NB4 (cell line): Measurements from ENCODE around the gene CHCHD6.

Experiments
- CTCF ChIP-seq: IDR thresholded peaks from one replicate; pipeline ENCODE4 v1.5.1; 2012; ENCODE audit warnings: low read depth, low read length
- MAX ChIP-seq: IDR thresholded peaks from 2 replicates; pipeline ENCODE4 v1.6.1; 2011; ENCODE audit warnings: low read depth, low read length
- MYC ChIP-seq: IDR thresholded peaks from 2 replicates; pipeline ENCODE4 v1.6.1; 2011; ENCODE audit warnings: low read depth, low read length
- POLR2A ChIP-seq: IDR thresholded peaks from 2 replicates; pipeline ENCODE4 v1.6.1; 2011; ENCODE audit warnings: mild to moderate bottlenecking; ENCODE audit not compliant: insufficient read length; ENCODE audit errors: extremely low read depth

GRCh38 chr3:126894475-126894874 lies 190.4 kb downstream of the CHCHD6 start:
- TF ChIP-seq CTCF (no peak), MAX (no peak), POLR2A (no peak), MYC (no peak)
